ENCODE results near the gene AHR. TPM values are rescaled to one million over a fixed set of nuclear protein-coding genes. Genes with fewer than 3 reads are reported as not detected.
A peak's percentile ranks its signal among the peaks of the same experiment; 100 is the strongest.

The AHR gene
- total RNA-seq (100 to 1,000 TPM in 1 of 5 donors, 10 to 100 TPM in 4; 34.8 to 136 (median 81.2) TPM), polyA plus RNA-seq (10 to 100 TPM in 2 of 3 donors, 1 to 10 TPM in 1; 8.7 to 28.9 (median 13.0) TPM)
- long read RNA-seq, donor 1: 0 reads
- long read RNA-seq, donor 2, full-length matches to known transcripts: 1 of 1 reads
- long read RNA-seq, donor 2, partial matches to known transcripts: 0 of 1 reads
- long read RNA-seq, donor 2, other reads (novel, unspliced or antisense): 0 of 1 reads
- long read RNA-seq, donor 3, partial matches to known transcripts: 0 of 1 reads
- long read RNA-seq, donor 3, other reads (novel, unspliced or antisense): 0 of 1 reads
- long read RNA-seq, donor 4: 0 reads
- long read RNA-seq, donor 5, full-length matches to known transcripts: 2 of 11 reads
- long read RNA-seq, donor 5, partial matches to known transcripts: 9 of 11 reads
- long read RNA-seq, donor 5, other reads (novel, unspliced or antisense): 0 of 11 reads
- long read RNA-seq, donor 6, full-length matches to known transcripts: 3 of 103 reads
- long read RNA-seq, donor 6, partial matches to known transcripts: 100 of 103 reads
- long read RNA-seq, donor 6, other reads (novel, unspliced or antisense): 0 of 103 reads
- long read RNA-seq, donor 7, full-length matches to known transcripts: 2 of 22 reads
- long read RNA-seq, donor 7, partial matches to known transcripts: 20 of 22 reads
- long read RNA-seq, donor 7, other reads (novel, unspliced or antisense): 0 of 22 reads
- long read RNA-seq, donor 8, full-length matches to known transcripts: 1 of 13 reads
- long read RNA-seq, donor 8, partial matches to known transcripts: 12 of 13 reads
- long read RNA-seq, donor 8, other reads (novel, unspliced or antisense): 0 of 13 reads
- long read RNA-seq, donor 9, partial matches to known transcripts: 0 of 3 reads
- long read RNA-seq, donor 9, other reads (novel, unspliced or antisense): 0 of 3 reads
- long read RNA-seq, donor 10, partial matches to known transcripts: 5 of 5 reads
- long read RNA-seq, donor 10, other reads (novel, unspliced or antisense): 0 of 5 reads

- H3K27ac ChIP-seq: peak within 1 kb of the TSS; percentile 93 to 99 (median 97)
- no peaks in the 10 kb centered on the region for H3K27me3 ChIP-seq
- TF ChIP-seq POLR2AphosphoS5 (IDR thresholded peaks at IDR 0.05): peak; percentile 64 to 98 (median 98)
- no peak for TF ChIP-seq EP300 (IDR thresholded peaks at IDR 0.05)
- TF ChIP-seq POLR2A (IDR thresholded peaks at IDR 0.05): peak in 1 of 4 donors; percentile 89
- TF ChIP-seq CTCF (IDR thresholded peaks at IDR 0.05): no peak
- peak within 1 kb of the TSS; percentile 63 to 95 (median 92) for H3K4me3 ChIP-seq
- intact Hi-C loops (cut with DNase I; ENCODE audit: low total_unique reads): loop anchor here (10.0 kb wide), 1 partner anchor 313 kb away; no protein-coding TSS in a partner anchor
- DNase-seq: peak; percentile 95 to 97
- H3K9me3 ChIP-seq: no peaks in the 10 kb centered on the region
- peaks cover 0 to 32% (median 17%) of the 10 kb centered on the region in 4 donors for H3K4me1 ChIP-seq
- WGBS, 5 donors: 3 to 8% (median 4%) methylated on average over 16 to 46 of the region's 46 CpGs
- no peaks in the 10 kb centered on the region for H3K36me3 ChIP-seq
Observed at GRCh38 chr7:17298102-17298839, at the start of gene AHR. TSS of gene AHR (plus strand) at chr7:17298652. CDS start at chr7:17299265, 613 bp downstream.

- H3K4me3 ChIP-seq: no peak overlapping the region
- H3K27me3 ChIP-seq: no peaks in the 10 kb centered on the region
- H3K27ac ChIP-seq: no peak overlapping the region
- no peak for DNase-seq
- 85 to 97% (median 88%) methylated on average over 3 of the region's 3 CpGs for WGBS, 5 donors
- H3K36me3 ChIP-seq: no peaks in the 10 kb centered on the region
- H3K9me3 ChIP-seq: no peaks in the 10 kb centered on the region
- TF ChIP-seq CTCF (IDR thresholded peaks at IDR 0.05) (no peak), POLR2A (IDR thresholded peaks at IDR 0.05) (no peak), EP300 (IDR thresholded peaks at IDR 0.05) (no peak), POLR2AphosphoS5 (IDR thresholded peaks at IDR 0.05) (no peak)
- intact Hi-C loops (cut with DNase I; ENCODE audit: low total_unique reads): no loop called here
- H3K4me1 ChIP-seq: no peaks in the 10 kb centered on the region
Observed at GRCh38 chr7:17253885-17254284, 44.6 kb upstream of the AHR start.

- WGBS, 5 donors: 88 to 98% (median 93%) methylated on average over 1 of the region's 1 CpG
- Histone ChIP-seq H3K27ac (no peak overlapping the region), H3K27me3 (no peaks in the 10 kb centered on the region), H3K4me3 (no peak overlapping the region), H3K36me3 (no peaks in the 10 kb centered on the region), H3K9me3 (no peaks in the 10 kb centered on the region), H3K4me1 (no peaks in the 10 kb centered on the region)
- TF ChIP-seq EP300 (IDR thresholded peaks at IDR 0.05) (no peak), POLR2AphosphoS5 (IDR thresholded peaks at IDR 0.05) (no peak), POLR2A (IDR thresholded peaks at IDR 0.05) (no peak), CTCF (IDR thresholded peaks at IDR 0.05) (no peak)
- intact Hi-C loops (cut with DNase I; ENCODE audit: low total_unique reads): no loop called here
- DNase-seq: no peak
Observed at GRCh38 chr7:17255926-17256325, 42.5 kb upstream of the AHR start.

Data from stomach (tissue), 19 donors.